HCT116 (cell line): Measurements from ENCODE around the gene KRT83. TPM values are rescaled to one million over a fixed set of nuclear protein-coding genes. Genes with fewer than 3 reads are reported as not detected.

Experiments
- ATAC-seq: fragments of 200-7000 bp; cut with Tn5 transposase; 2 replicates; pipeline ENCODE4 v1.9.1; 2020; ENCODE audit warnings: mild to moderate bottlenecking, moderate library complexity
- BruUV-seq: library from RNA; stranded (reverse); fragments of 400-500 nt; replicated peaks from 2 replicates; lab custom pipeline; 2021; lab: Mats Ljungman, UMichigan
- CTCF ChIA-PET: fragments of 300-600 bp; sonication (Branson Sonifier 250); formaldehyde crosslinking; loops from one replicate; lab custom pipeline; 2021; ENCODE audit warnings: antibody characterized with exemption; lab: Charles Lee
- POLR2A ChIA-PET: fragments of 300-600, 350-600 bp; sonication (Branson Sonifier 250); formaldehyde crosslinking; loops from one replicate; lab custom pipeline; 2021; ENCODE audit warnings: antibody characterized with exemption; lab: Charles Lee
- RAD21 ChIA-PET, 2 experiments: fragments of 300-600 bp; sonication (Branson Sonifier 250); formaldehyde crosslinking; loops; one replicate each; lab custom pipeline; 2023; ENCODE audit warnings: low total read pairs in 2 of 2; ENCODE audit not compliant: uncharacterized antibody in 2 of 2, unreplicated experiment in 2 of 2, low non-redundant PET in 1 of 2; lab: Charles Lee
- DNase-seq: peaks from one replicate; pipeline ENCODE4 v3.0.0-alpha.2; 2010; ENCODE audit warnings: low read depth, low spot score
- H2AFZ ChIP-seq: fragments of 200-600 bp; shearing (Covaris generic), sonication (generic); 2 replicates; pipeline ENCODE4 v1.6.1; 2017; ENCODE audit warnings: low read depth, mixed run types, mixed read lengths, antibody characterized with exemption, low read length; ENCODE audit not compliant: poor library complexity, severe bottlenecking
- H3K27ac ChIP-seq: 2 replicates; pipeline ENCODE4 v1.5.1; 2012; ENCODE audit warnings: low read depth, low read length
- H3K27me3 ChIP-seq: fragments of 200-600 bp; sonication (generic); 2 replicates; pipeline ENCODE4 v1.6.1; 2016; ENCODE audit warnings: mixed run types, low read length, mixed read lengths; ENCODE audit not compliant: insufficient read depth
- H3K36me3 ChIP-seq, 2 experiments: fragments of 200-500 bp in 1 of 2; fragments of 200-600 bp in 1 of 2; sonication (Bioruptor generic) in 1 of 2; sonication (generic) in 1 of 2; 2 replicates each; pipeline versions ENCODE4 v1.5.1 to v1.6.1; 2014 to 2016; ENCODE audit warnings: low read length in 2 of 2, inconsistent platforms in 1 of 2, mixed read lengths in 1 of 2, mixed run types in 1 of 2; ENCODE audit not compliant: insufficient read depth in 2 of 2, control insufficient read depth in 1 of 2
- H3K4me1 ChIP-seq, 2 experiments: fragments of 200-600 bp in 1 of 2; sonication (generic) in 1 of 2; 2 replicates each; pipeline versions ENCODE4 v1.5.1 to v1.6.1; 2012 to 2017; ENCODE audit warnings: low read length in 2 of 2, inconsistent platforms in 1 of 2, mild to moderate bottlenecking in 1 of 2, mixed read lengths in 1 of 2, mixed run types in 1 of 2, moderate library complexity in 1 of 2; ENCODE audit not compliant: insufficient read depth in 2 of 2, control insufficient read depth in 1 of 2
- H3K4me2 ChIP-seq: fragments of 200-600 bp; sonication (generic); 2 replicates; pipeline ENCODE4 v1.6.1; 2017; ENCODE audit warnings: mixed run types, low read length, mixed read lengths
- H3K4me3 ChIP-seq, 2 experiments: fragments of 200-600 bp in 1 of 2; sonication (generic) in 1 of 2; replicated peaks in 1 of 2; 2 replicates each; pipeline ENCODE4 v1.5.1; 2011 to 2016; ENCODE audit warnings: low read length in 2 of 2, control low read depth in 1 of 2, low read depth in 1 of 2, mild to moderate bottlenecking in 1 of 2, mixed read lengths in 1 of 2, mixed run types in 1 of 2
- H3K79me2 ChIP-seq: fragments of 200-600 bp; sonication (generic); 2 replicates; pipeline ENCODE4 v1.6.1; 2017; ENCODE audit warnings: mild to moderate bottlenecking, mixed run types, low read length, moderate library complexity, mixed read lengths; ENCODE audit not compliant: insufficient read depth
- H3K9ac ChIP-seq: fragments of 200-600 bp; sonication (generic); 2 replicates; pipeline ENCODE4 v1.6.1; 2016; ENCODE audit warnings: low read length, mixed read lengths
- H3K9me2 ChIP-seq: fragments of 200-600 bp; sonication (generic), shearing (Covaris generic); 2 replicates; pipeline ENCODE4 v1.6.1; 2017; ENCODE audit warnings: mixed run types, mild to moderate bottlenecking, moderate library complexity; ENCODE audit not compliant: insufficient read depth
- H3K9me3 ChIP-seq, 2 experiments: fragments of 200-500 bp in 1 of 2; fragments of 200-600 bp in 1 of 2; sonication (Bioruptor generic) in 1 of 2; sonication (generic) in 1 of 2; 2 replicates each; pipeline ENCODE4 v1.6.1; 2014 to 2017; ENCODE audit warnings: low read length in 2 of 2, mixed read lengths in 2 of 2, inconsistent platforms in 1 of 2, low read depth in 1 of 2, mild to moderate bottlenecking in 1 of 2, mixed run types in 1 of 2, moderate library complexity in 1 of 2; ENCODE audit not compliant: control insufficient read depth in 1 of 2, insufficient read depth in 1 of 2
- H4K20me1 ChIP-seq: fragments of 200-600 bp; sonication (generic), shearing (Covaris generic); 2 replicates; pipeline ENCODE4 v1.6.1; 2017; ENCODE audit warnings: mixed run types, mild to moderate bottlenecking, moderate library complexity; ENCODE audit not compliant: insufficient read depth
- EZH2phosphoT487 ChIP-seq: fragments of 200-600 bp; IDR thresholded peaks from 2 replicates; pipeline ENCODE4 v1.6.1; 2018; ENCODE audit warnings: antibody characterized with exemption, borderline replicate concordance
- POLR2AphosphoS5 ChIP-seq: IDR thresholded peaks from 2 replicates; pipeline ENCODE4 v1.6.1; 2011; ENCODE audit warnings: mild to moderate bottlenecking, low read depth, low read length, moderate library complexity
- SP1 ChIP-seq: IDR thresholded peaks from 2 replicates; pipeline ENCODE4 v1.6.1; 2012; ENCODE audit warnings: low read depth
- TCF7L2 ChIP-seq: IDR thresholded peaks from 2 replicates; pipeline ENCODE4 v1.7.0; 2011; ENCODE audit warnings: borderline replicate concordance, inconsistent platforms; ENCODE audit not compliant: insufficient read depth, insufficient read length; ENCODE audit errors: extremely low read depth
- YY1 ChIP-seq: IDR thresholded peaks from 2 replicates; pipeline ENCODE4 v1.6.1; 2011; ENCODE audit warnings: low read length, low read depth, moderate library complexity, mild to moderate bottlenecking; ENCODE audit not compliant: insufficient replicate concordance; ENCODE audit errors: extremely low read depth
- ZNF274 ChIP-seq: fragments of 200-500 bp; sonication (Bioruptor generic); IDR thresholded peaks from 2 replicates; pipeline ENCODE4 v1.6.1; 2014; ENCODE audit warnings: mild to moderate bottlenecking, low read depth, low read length, inconsistent platforms
- intact Hi-C: fragments of 100-400 bp; cut with micrococcal nuclease; formaldehyde crosslinking; loops from 2 replicates; pipeline ENCODE4 v1.10.0; 2022
- total RNA-seq: library from RNA; stranded (reverse); gene quantifications from one replicate; pipeline ENCODE4 v1.2.1, GENCODE V29; 2021; ENCODE audit not compliant: unreplicated experiment
- TF ChIP-seq, protein P1 (sequence below): IDR thresholded peaks from 2 replicates; pipeline ENCODE4 v1.6.1; 2011; ENCODE audit warnings: mild to moderate bottlenecking, low read length, moderate library complexity; ENCODE audit not compliant: insufficient replicate concordance; ENCODE audit errors: extremely low read depth

Gene KRT83
- total RNA-seq, 1 experiment from 2014 or later, result not detected

DNA sequence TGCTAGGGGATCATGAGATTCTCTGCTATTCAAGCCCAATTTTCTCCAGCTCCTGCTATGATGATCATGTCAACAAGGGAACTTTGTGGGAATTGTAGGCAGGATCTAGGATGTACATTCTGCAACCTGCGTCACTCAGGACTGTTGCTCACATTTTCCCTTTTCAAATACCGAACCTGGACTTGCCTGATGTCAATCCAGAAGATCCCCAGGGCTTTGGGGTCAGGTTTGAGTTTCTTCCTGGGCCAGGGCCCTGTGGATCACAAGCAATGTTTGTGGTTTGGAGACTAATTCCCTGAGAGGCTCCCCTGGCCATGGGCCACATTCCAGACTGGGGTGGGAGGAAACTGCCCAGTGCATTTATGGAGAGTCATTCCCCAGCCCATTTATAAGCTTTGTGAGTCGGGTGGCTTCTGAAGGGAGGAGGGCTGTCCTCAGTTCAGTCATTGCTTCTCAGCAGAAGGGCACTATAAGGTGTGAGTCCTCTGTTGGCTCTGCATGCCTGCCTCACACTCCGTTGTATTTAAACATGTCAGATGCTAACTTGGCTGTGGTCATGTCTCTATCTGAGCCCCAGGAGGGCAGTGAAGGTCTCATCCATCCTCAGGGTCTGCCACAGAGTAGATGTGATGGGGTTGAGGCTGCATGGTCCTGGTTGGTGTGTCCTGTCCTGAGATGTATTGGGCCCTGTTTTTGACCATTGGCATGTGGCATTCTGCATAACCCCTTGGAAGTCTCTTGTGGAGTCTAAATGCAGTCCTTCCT is 40.2 kb downstream of the KRT83 start:
- peak overlapping the region in 1 of 2 experiments; percentile 34; a peak in 2 of 4 replicates for H3K4me3 ChIP-seq
- DNase-seq (peak; percentile 90), ATAC-seq (peak; percentile 66)
- no peaks in the 10 kb centered on the region for H3K79me2 ChIP-seq
- intact Hi-C loops, result loop anchor here (1.0 to 5.0 kb wide), 4 partner anchors 46 to 591 kb away; no protein-coding TSS in a partner anchor
- peak overlapping the region; percentile 88 for H3K4me2 ChIP-seq
- H3K27me3 ChIP-seq, result no peaks in the 10 kb centered on the region
- peak overlapping the region; percentile 73 for H3K27ac ChIP-seq
- ChIA-PET RAD21 (interaction anchor here (1.0 to 1.8 kb wide), 3 partner anchors 46 to 68 kb away, joined by 3 read pairs; no protein-coding TSS in a partner anchor), POLR2A (interaction anchor here (0.7 to 6.1 kb wide), 20 partner anchors 11 to 248 kb away, joined by 3 to 41 read pairs (median 6); partner anchors contain the start of gene KRT80), CTCF (interaction anchor here (1.0 to 5.1 kb wide), 12 partner anchors 26 to 694 kb away, joined by 3 to 35 read pairs (median 9); no protein-coding TSS in a partner anchor)
- H3K9ac ChIP-seq, result peak overlapping the region; percentile 69
- H3K9me3 ChIP-seq, result no peaks in the 10 kb centered on the region
- no peak overlapping the region for H2AFZ ChIP-seq
- peaks cover 58 to 87% of the 10 kb centered on the region in 2 experiments for H3K4me1 ChIP-seq
- no peaks in the 10 kb centered on the region for H3K9me2 ChIP-seq
- TF ChIP-seq POLR2AphosphoS5, result peak; percentile 76
- TF ChIP-seq YY1, result peak; percentile 66
- peak; percentile 51 for TF ChIP-seq TCF7L2
- no peak for TF ChIP-seq SP1
- no peak for TF ChIP-seq ZNF274
- H4K20me1 ChIP-seq, result no peaks in the 10 kb centered on the region
- TSS peak; percentile 84 for BruUV-seq
- H3K36me3 ChIP-seq, result no peaks in the 10 kb centered on the region

DNA sequence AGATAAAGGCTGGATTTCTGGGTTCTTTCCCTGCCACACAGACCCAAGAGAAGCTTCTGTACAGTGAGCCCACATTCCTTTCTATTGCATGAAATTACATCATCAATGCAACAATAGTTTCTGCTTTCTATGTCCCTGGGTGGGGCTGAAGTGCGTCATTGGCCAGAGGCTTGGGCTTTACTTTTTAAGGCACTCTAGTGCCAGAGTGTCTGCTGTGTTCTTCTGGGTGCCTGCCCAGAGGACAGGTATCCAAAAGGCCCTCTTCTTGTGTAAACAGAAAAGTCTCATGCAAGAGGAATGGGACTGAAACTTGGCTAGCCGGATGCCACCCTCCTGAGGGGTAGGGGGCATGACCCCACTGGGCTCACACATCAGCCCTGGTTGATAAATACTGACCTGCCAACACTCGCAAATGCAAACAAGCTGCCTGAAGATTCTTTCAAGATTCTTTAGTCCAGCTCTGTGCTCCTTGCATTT is 40.8 kb downstream of the KRT83 start:
- Histone ChIP-seq H3K27me3 (no peaks in the 10 kb centered on the region), H3K9me2 (no peaks in the 10 kb centered on the region), H3K4me1 (peaks cover 55 to 80% of the 10 kb centered on the region in 2 experiments), H3K9ac (peak overlapping the region; percentile 69), H3K27ac (peak overlapping the region; percentile 73), H3K4me2 (peak overlapping the region; percentile 88), H2AFZ (no peak overlapping the region), H3K9me3 (no peaks in the 10 kb centered on the region), H3K4me3 (peak overlapping the region in 1 of 2 experiments; percentile 34; a peak in 2 of 4 replicates), H3K79me2 (no peaks in the 10 kb centered on the region), H3K36me3 (no peaks in the 10 kb centered on the region), H4K20me1 (no peaks in the 10 kb centered on the region)
- ChIA-PET RAD21 (interaction anchor here (1.0 to 1.8 kb wide), 3 partner anchors 47 to 67 kb away, joined by 3 read pairs; no protein-coding TSS in a partner anchor), CTCF (interaction anchor here (1.0 to 5.1 kb wide), 11 partner anchors 26 to 605 kb away, joined by 3 to 35 read pairs (median 11); no protein-coding TSS in a partner anchor), POLR2A (interaction anchor here (0.7 to 6.1 kb wide), 23 partner anchors 10 to 247 kb away, joined by 3 to 41 read pairs (median 6); partner anchors contain the start of gene KRT80)
- ATAC-seq, result peak; percentile 54
- peak; percentile 60 for TF ChIP-seq POLR2AphosphoS5
- no peak for TF ChIP-seq EZH2phosphoT487
- TF ChIP-seq, protein P1, sequence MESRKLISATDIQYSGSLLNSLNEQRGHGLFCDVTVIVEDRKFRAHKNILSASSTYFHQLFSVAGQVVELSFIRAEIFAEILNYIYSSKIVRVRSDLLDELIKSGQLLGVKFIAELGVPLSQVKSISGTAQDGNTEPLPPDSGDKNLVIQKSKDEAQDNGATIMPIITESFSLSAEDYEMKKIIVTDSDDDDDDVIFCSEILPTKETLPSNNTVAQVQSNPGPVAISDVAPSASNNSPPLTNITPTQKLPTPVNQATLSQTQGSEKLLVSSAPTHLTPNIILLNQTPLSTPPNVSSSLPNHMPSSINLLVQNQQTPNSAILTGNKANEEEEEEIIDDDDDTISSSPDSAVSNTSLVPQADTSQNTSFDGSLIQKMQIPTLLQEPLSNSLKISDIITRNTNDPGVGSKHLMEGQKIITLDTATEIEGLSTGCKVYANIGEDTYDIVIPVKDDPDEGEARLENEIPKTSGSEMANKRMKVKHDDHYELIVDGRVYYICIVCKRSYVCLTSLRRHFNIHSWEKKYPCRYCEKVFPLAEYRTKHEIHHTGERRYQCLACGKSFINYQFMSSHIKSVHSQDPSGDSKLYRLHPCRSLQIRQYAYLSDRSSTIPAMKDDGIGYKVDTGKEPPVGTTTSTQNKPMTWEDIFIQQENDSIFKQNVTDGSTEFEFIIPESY, result peak; percentile 51
- BruUV-seq, result no TSS peak
- DNase-seq, result peak; percentile 93
- intact Hi-C loops, result loop anchor here (1.0 to 5.0 kb wide), 4 partner anchors 47 to 592 kb away; no protein-coding TSS in a partner anchor
